ENCODE measurements around the gene SLC25A46.

The SLC25A46 gene

DNA sequence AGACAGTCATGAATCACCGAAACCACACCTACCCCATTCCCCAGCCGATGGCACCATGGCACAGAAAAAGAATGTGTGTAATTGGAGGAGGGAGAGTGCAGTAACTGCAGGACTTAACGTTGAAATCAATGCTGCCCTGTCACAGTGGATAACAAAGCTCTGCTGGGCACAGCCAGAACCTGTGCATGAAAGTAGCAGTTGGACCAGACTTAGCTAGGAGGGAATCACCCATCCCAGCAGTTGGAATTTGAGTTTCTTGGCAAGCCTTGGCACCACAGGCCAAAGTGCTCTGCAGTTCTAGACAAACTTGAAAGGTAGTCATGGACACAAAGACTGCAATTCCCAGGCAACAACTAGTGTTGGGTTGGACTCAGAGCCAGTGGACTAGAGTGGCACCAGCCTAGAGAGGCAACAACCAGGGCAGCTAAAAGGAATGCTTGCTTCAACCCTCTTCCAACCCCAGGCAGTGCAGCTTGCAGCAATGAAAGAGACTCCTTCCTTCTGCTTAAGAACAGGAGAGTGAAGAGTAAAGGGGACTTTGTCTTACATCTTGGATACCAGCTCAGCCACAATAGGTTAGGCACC, 31.5 kb upstream of the SLC25A46 start:
- no peak overlapping the region for H3K4me2 ChIP-seq (ENCODE audit: low read depth, low read length, poor library complexity, severe bottlenecking)
- H3K9me3 ChIP-seq (ENCODE audit: insufficient read depth, low read length): no peaks in the 10 kb centered on the region

DNA sequence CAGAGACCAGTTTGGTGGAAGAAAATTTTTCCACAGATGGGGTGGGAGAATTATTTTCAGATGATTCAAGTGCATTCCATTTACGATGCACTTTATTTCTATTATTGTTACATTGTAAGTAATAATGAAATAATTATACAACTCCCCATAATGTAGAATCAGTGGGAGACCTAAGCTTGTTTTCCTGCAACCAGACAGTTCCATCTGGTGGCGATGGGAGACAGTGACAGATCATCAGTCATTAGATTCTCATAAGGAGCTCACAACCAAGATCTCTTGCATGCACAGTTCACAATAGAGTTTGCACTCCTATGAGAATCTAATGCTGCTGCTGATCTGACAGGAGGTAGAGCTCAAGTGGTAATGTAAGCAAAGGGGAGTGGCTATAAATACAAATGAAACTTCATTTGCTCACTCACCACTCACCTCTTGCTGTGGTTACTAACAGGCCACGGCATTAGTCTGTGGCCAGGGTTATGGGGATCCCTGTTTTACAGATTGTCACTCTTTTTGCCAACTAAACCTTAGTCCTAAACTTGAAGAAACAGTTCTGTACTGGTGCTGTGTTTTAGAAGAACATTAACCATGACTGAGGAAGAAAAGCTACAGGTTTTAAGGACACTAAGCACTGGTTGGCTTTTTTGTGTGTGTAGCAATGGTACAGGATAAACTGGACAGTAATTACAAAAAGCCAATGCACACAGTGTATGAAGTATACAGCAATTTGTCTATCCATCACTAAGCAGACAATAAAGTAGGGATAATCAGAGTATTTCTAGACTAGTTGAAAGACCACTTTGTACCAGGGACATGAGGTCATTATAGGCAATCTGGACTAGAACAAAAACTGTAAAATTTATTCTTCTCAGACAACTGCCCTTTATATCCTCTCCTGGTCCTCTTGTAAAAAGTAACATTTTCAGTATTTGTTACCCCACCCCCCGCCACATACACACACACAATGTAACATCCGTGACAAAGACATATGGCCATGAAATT, 22.3 kb upstream of the SLC25A46 start:
- Histone ChIP-seq H3K36me3 (ENCODE audit: low read length) (no peaks in the 10 kb centered on the region), H3K27me3 (ENCODE audit: low read length) (no peaks in the 10 kb centered on the region), H4K20me1 (ENCODE audit: low read depth, low read length) (no peaks in the 10 kb centered on the region), H3K9ac (ENCODE audit: low read length) (no peak overlapping the region), H3K9me2 (replicated peaks; ENCODE audit: insufficient read depth, low read length) (no peaks in the 10 kb centered on the region), H3F3A (ENCODE audit: insufficient read depth) (no peaks in the 10 kb centered on the region), H3K9me3 (ENCODE audit: insufficient read depth, low read length) (no peaks in the 10 kb centered on the region), H3K79me2 (ENCODE audit: insufficient read depth, low read length) (no peaks in the 10 kb centered on the region), H3K4me2 (ENCODE audit: low read depth, low read length, poor library complexity, severe bottlenecking) (no peak overlapping the region), H2AFZ (ENCODE audit: low read depth, low read length, severe bottlenecking) (no peak overlapping the region), H3K4me3 (ENCODE audit: insufficient read depth, low read length, poor library complexity, severe bottlenecking) (no peak overlapping the region), H3K27ac (ENCODE audit: low read depth, low read length) (no peak overlapping the region)
- TF ChIP-seq EZH2phosphoT487 (conservative IDR thresholded peaks at IDR 0.05; ENCODE audit: low read length) (no peak), CTCF (IDR thresholded peaks at IDR 0.05; ENCODE audit: insufficient read depth, low read length, poor library complexity, severe bottlenecking) (no peak)

More for the DNA sequence above, 31.5 kb upstream of the SLC25A46 start:
- Histone ChIP-seq H3K9me2 (replicated peaks; ENCODE audit: insufficient read depth, low read length) (no peaks in the 10 kb centered on the region), H3K79me2 (ENCODE audit: insufficient read depth, low read length) (no peaks in the 10 kb centered on the region), H3K27ac (ENCODE audit: low read depth, low read length) (no peak overlapping the region), H3F3A (ENCODE audit: insufficient read depth) (no peaks in the 10 kb centered on the region), H4K20me1 (ENCODE audit: low read depth, low read length) (no peaks in the 10 kb centered on the region), H3K36me3 (ENCODE audit: low read length) (no peaks in the 10 kb centered on the region), H3K9ac (ENCODE audit: low read length) (no peak overlapping the region), H3K4me3 (ENCODE audit: insufficient read depth, low read length, poor library complexity, severe bottlenecking) (no peak overlapping the region), H2AFZ (ENCODE audit: low read depth, low read length, severe bottlenecking) (no peak overlapping the region), H3K27me3 (ENCODE audit: low read length) (no peaks in the 10 kb centered on the region)
- TF ChIP-seq EZH2phosphoT487 (conservative IDR thresholded peaks at IDR 0.05; ENCODE audit: low read length) (no peak), CTCF (IDR thresholded peaks at IDR 0.05; ENCODE audit: insufficient read depth, low read length, poor library complexity, severe bottlenecking) (no peak)

GRCh38 chr5:110718311-110718710, 20.5 kb upstream of the SLC25A46 start:
- H3K9me2 ChIP-seq (replicated peaks; ENCODE audit: insufficient read depth, low read length): no peaks in the 10 kb centered on the region
- no peak overlapping the region for H3K9ac ChIP-seq (ENCODE audit: low read length)
- no peaks in the 10 kb centered on the region for H3F3A ChIP-seq (ENCODE audit: insufficient read depth)
- H3K27ac ChIP-seq (ENCODE audit: low read depth, low read length): no peak overlapping the region
- no peaks in the 10 kb centered on the region for H3K36me3 ChIP-seq (ENCODE audit: low read length)
- H3K79me2 ChIP-seq (ENCODE audit: insufficient read depth, low read length): no peaks in the 10 kb centered on the region
- H4K20me1 ChIP-seq (ENCODE audit: low read depth, low read length): no peaks in the 10 kb centered on the region
- H3K4me3 ChIP-seq (ENCODE audit: insufficient read depth, low read length, poor library complexity, severe bottlenecking): no peak overlapping the region
- H3K27me3 ChIP-seq (ENCODE audit: low read length): no peaks in the 10 kb centered on the region
- H2AFZ ChIP-seq (ENCODE audit: low read depth, low read length, severe bottlenecking): no peak overlapping the region
- no peak for TF ChIP-seq EZH2phosphoT487 (conservative IDR thresholded peaks at IDR 0.05; ENCODE audit: low read length)
- no peak for TF ChIP-seq CTCF (IDR thresholded peaks at IDR 0.05; ENCODE audit: insufficient read depth, low read length, poor library complexity, severe bottlenecking)
- H3K4me2 ChIP-seq (ENCODE audit: low read depth, low read length, poor library complexity, severe bottlenecking): no peak overlapping the region
- no peaks in the 10 kb centered on the region for H3K9me3 ChIP-seq (ENCODE audit: insufficient read depth, low read length)
